ENCODE results near the gene ZNF425. TPM values are rescaled to one million over a fixed set of nuclear protein-coding genes. Genes with fewer than 3 reads are reported as not detected.

Gene ZNF425
- total RNA-seq, 1 donor from 2014 or later: 15.7 TPM

- H3K4me2 ChIP-seq: no peak overlapping the region
- H3K36me3 Mint-ChIP-seq: peaks cover 22% of the 10 kb centered on the region
- no peaks in the 10 kb centered on the region for H3K27me3 Mint-ChIP-seq (ENCODE audit: insufficient read depth, low read depth)
These were observed 24.9 kb upstream of the ZNF425 start for GRCh38 chr7:149150981-149151380.

GRCh38 chr7:149147752-149148653 lies 21.9 kb upstream of the ZNF425 start:
- Histone ChIP-seq H3K4me3 (peak overlapping the region; percentile 96), H3K79me2 (ENCODE audit: low read depth) (peaks cover 56% of the 10 kb centered on the region), H3K9me3 (ENCODE audit: low read depth) (no peaks in the 10 kb centered on the region), H3K36me3 (no peaks in the 10 kb centered on the region), H3F3A (ENCODE audit: low read depth) (peaks cover 22% of the 10 kb centered on the region), H3K4me2 (peak overlapping the region; percentile 84), H2AFZ (replicated peaks) (peak overlapping the region; percentile 98), H3K9ac (peak overlapping the region; percentile 62), H4K20me1 (ENCODE audit: low read depth) (peaks cover 31% of the 10 kb centered on the region), H3K27ac (no peak overlapping the region), H3K27me3 (no peaks in the 10 kb centered on the region), H3K4me1 (peaks cover 3% of the 10 kb centered on the region)
- Mint-ChIP-seq H3K4me3 (peak overlapping the region; percentile 93), H3K27me3 (ENCODE audit: insufficient read depth, low read depth) (peaks cover 2% of the 10 kb centered on the region), H3K9me3 (no peaks in the 10 kb centered on the region), H3K27ac (peak overlapping the region; percentile 72), H3K36me3 (peaks cover 4% of the 10 kb centered on the region), H3K4me1 (peaks cover 20% of the 10 kb centered on the region)
- DNase-seq (ENCODE audit: low spot score): peak; percentile 81
- TF ChIP-seq EZH2 (IDR thresholded peaks at IDR 0.05) (peak; percentile 32), EZH2phosphoT487 (IDR thresholded peaks at IDR 0.05) (peak; percentile 56), CTCF (IDR thresholded peaks at IDR 0.05) (no peak)

More at GRCh38 chr7:149150981-149151380, 24.9 kb upstream of the ZNF425 start:
- H3K36me3 ChIP-seq: no peaks in the 10 kb centered on the region
- H3F3A ChIP-seq (ENCODE audit: low read depth): peaks cover 11% of the 10 kb centered on the region
- H2AFZ ChIP-seq (replicated peaks): no peak overlapping the region
- H3K27ac ChIP-seq: no peak overlapping the region
- no peak overlapping the region for H3K9ac ChIP-seq
- TF ChIP-seq EZH2 (IDR thresholded peaks at IDR 0.05): no peak
- no peak for TF ChIP-seq EZH2phosphoT487 (IDR thresholded peaks at IDR 0.05)
- no peak for TF ChIP-seq CTCF (IDR thresholded peaks at IDR 0.05)
- H3K4me1 ChIP-seq: peaks cover 3% of the 10 kb centered on the region
- H3K79me2 ChIP-seq (ENCODE audit: low read depth): peaks cover 64% of the 10 kb centered on the region
- no peak overlapping the region for H3K4me3 ChIP-seq
- H3K9me3 ChIP-seq (ENCODE audit: low read depth): no peaks in the 10 kb centered on the region
- H3K9me3 Mint-ChIP-seq: peaks cover 4% of the 10 kb centered on the region
- peaks cover 12% of the 10 kb centered on the region for H3K4me1 Mint-ChIP-seq
- no peaks in the 10 kb centered on the region for H3K27me3 ChIP-seq
- H4K20me1 ChIP-seq (ENCODE audit: low read depth): peaks cover 31% of the 10 kb centered on the region
- no peak for DNase-seq (ENCODE audit: low spot score)
- H3K4me3 Mint-ChIP-seq: no peak overlapping the region
- no peak overlapping the region for H3K27ac Mint-ChIP-seq

- Histone ChIP-seq H2AFZ (replicated peaks) (peak within 1 kb of the TSS; percentile 98), H3F3A (ENCODE audit: low read depth) (peaks cover 22% of the 10 kb centered on the region), H3K36me3 (no peaks in the 10 kb centered on the region), H3K4me1 (peaks cover 3% of the 10 kb centered on the region), H3K9ac (peak within 1 kb of the TSS; percentile 62), H3K4me3 (peak within 1 kb of the TSS; percentile 96), H3K4me2 (peak within 1 kb of the TSS; percentile 84), H4K20me1 (ENCODE audit: low read depth) (peaks cover 31% of the 10 kb centered on the region), H3K27ac (no peak within 1 kb of the TSS), H3K27me3 (no peaks in the 10 kb centered on the region), H3K79me2 (ENCODE audit: low read depth) (peaks cover 48% of the 10 kb centered on the region), H3K9me3 (ENCODE audit: low read depth) (no peaks in the 10 kb centered on the region)
- peaks cover 2% of the 10 kb centered on the region for H3K27me3 Mint-ChIP-seq (ENCODE audit: insufficient read depth, low read depth)
- peaks cover 4% of the 10 kb centered on the region for H3K36me3 Mint-ChIP-seq
- TF ChIP-seq CTCF (IDR thresholded peaks at IDR 0.05) (peak; percentile 78), EZH2phosphoT487 (IDR thresholded peaks at IDR 0.05) (no peak), EZH2 (IDR thresholded peaks at IDR 0.05) (no peak)
- peak; percentile 92 for DNase-seq (ENCODE audit: low spot score)
- H3K4me3 Mint-ChIP-seq: peak within 1 kb of the TSS; percentile 93
- peaks cover 20% of the 10 kb centered on the region for H3K4me1 Mint-ChIP-seq
- H3K27ac Mint-ChIP-seq: peak within 1 kb of the TSS; percentile 72
- H3K9me3 Mint-ChIP-seq: no peaks in the 10 kb centered on the region
These were observed 21.1 kb upstream of the ZNF425 start, which contains the start of gene ZNF398 for GRCh38 chr7:149147072-149147751. ZNF398 (plus strand) TSS chr7:149147453; CDS start chr7:149147743, 290 bp downstream.
